ENCODE results near the gene SLC29A2. TPM values are rescaled to one million over a fixed set of nuclear protein-coding genes. Genes with fewer than 3 reads are reported as not detected.

Gene SLC29A2
- total RNA-seq, 4 donors from 2014 or later = 3.7 to 30.7 (median 15.5) TPM

DNA sequence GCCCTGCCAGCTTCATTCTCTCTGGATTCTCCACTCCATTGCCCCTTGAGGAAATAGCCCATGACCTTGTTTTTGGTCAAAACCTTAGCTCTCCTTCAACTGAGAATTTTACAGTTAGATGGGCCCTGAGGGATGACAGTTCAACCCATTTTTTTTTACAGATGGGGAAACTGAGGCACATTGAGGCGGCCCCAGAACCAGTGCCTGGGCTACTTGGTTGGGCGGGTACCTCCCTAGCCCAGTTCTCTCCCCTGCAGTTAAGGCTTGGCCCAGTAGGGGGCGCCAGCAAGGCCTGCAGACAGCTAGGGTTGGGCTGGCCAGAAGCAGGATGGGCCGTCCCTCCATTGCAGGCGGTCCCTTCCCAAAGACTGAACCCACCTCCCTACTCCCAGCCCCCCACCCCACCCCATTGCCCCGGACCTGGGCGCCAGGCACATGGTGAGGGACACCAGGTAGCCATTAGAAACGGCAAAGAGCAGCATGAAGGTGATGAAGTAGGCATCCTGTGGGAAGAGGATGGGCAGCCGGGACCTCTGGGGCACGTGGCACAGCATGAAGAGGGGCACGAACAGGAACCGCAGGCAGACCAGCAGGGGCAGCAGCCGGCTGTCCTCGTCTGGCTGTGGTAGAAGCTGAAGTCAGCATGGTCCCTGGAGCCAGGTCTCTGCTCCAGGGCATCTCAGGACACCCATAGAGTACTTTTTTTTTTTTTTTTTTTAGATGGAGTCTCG is 7.6 kb downstream of the SLC29A2 start:
- TF ChIP-seq, protein P1, sequence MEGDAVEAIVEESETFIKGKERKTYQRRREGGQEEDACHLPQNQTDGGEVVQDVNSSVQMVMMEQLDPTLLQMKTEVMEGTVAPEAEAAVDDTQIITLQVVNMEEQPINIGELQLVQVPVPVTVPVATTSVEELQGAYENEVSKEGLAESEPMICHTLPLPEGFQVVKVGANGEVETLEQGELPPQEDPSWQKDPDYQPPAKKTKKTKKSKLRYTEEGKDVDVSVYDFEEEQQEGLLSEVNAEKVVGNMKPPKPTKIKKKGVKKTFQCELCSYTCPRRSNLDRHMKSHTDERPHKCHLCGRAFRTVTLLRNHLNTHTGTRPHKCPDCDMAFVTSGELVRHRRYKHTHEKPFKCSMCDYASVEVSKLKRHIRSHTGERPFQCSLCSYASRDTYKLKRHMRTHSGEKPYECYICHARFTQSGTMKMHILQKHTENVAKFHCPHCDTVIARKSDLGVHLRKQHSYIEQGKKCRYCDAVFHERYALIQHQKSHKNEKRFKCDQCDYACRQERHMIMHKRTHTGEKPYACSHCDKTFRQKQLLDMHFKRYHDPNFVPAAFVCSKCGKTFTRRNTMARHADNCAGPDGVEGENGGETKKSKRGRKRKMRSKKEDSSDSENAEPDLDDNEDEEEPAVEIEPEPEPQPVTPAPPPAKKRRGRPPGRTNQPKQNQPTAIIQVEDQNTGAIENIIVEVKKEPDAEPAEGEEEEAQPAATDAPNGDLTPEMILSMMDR (IDR thresholded peaks at IDR 0.05; ENCODE audit: low read depth) = no peak

DNA sequence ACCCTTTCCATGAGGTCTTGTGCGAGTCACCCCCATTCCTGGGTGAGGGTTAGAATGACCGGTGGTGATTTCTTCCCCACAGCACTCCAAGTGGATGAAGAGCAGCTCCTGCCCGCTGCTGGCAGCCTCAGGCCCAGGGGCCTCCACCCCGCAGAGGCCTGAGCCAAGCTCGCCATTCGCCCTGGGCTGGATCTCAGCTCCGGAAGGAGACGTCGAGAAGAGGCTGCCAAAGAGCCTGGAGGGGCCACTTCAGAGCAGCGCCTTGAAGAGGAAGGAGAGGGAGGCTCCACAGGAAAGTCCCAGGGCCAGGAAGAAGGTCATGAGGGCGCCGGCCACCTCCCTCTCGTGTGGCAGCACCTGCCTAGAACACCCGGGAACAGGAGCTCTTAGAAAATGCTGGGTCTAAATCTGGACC is 8.4 kb downstream of the SLC29A2 start:
- TF ChIP-seq, protein P1 (IDR thresholded peaks at IDR 0.05; ENCODE audit: low read depth) = no peak

DNA sequence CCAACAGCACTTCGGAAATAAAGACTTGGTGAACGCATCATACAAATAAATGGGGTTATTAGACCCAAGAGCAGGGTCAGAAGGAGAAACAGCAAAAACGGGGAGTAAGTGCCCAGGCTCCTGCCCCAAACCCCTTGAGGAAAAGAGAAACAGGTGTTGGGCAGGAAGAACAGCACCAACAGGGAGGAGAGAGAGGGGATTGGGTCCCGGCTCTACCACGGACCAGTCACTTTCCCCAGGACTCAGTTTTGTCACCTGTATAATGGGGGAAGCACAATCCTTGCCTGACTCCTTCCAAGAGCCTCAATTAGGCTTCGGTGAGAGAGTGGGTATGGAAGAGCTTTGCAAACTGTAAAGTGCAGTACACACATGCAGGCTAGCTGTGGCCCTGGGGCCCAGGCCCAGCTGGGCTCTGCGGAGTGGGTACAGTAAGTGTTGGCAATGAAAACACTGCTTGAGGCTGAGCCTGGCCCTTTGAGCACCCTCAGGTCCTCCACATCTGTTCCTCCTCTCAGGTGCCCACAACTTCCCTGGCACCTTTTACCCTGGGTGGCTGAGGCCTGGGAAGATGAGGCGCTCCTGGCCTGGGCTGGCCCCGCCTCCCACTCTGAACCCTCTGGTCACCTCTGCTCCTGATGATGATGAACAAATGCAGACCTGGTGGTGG is 8.9 kb downstream of the SLC29A2 start:
- TF ChIP-seq, protein P1 (IDR thresholded peaks at IDR 0.05; ENCODE audit: low read depth) = no peak

DNA sequence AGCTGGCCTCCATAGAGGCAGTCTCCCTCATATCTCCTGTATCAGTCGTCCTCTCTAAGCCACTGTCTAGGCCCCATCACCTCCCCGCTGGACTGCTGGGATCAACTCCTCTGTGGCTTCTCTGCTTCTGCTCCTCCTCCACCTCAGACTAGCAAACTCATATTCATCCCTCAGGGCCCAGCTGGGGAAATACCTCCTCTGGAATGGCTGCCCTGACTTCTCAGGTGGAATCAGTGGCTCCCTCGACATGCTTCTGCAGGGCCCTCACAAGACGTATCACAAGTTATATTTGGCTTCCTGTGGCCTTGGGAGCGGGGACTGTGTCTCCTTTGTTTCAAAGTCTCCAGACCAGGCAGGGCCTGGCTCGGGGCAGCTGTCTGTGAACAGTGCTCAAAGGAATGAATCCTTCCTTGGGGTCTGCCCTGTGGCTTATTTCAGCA is 10.0 kb downstream of the SLC29A2 start:
- TF ChIP-seq, protein P1 (IDR thresholded peaks at IDR 0.05; ENCODE audit: low read depth) = no peak

DNA sequence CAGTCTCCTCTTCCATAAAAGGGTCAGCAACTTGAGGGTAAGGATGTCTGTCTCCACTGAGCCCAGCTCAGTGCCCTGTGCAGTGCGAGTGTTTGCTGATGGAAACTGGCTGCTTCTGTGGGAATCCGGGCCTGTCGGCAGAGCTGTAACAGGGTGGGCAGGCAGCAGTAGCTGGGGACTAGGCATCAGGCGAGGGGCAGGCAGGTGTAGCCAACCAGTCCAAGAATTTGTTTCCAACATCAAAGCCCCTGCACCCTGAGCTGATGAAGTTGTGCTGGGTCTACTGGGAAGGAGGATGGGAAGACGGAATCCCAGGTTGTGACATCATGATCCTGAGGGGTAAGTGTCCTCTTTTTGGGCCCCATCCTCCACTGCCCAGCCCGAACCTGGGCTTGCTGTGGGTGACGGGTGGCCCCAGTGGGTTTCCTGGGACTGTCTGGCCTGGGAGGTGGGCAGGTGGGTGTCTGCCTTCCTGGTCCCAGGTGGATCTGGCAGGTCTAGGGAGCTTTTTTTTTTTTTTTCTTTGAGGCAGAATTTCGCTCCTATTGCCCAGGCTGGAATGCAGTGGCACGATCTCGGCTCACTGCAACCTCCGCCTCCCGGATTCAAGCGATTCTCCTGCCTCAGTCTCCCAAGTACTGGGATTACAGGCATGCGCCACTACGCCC is 11.0 kb downstream of the SLC29A2 start:
- TF ChIP-seq, protein P1 (IDR thresholded peaks at IDR 0.05; ENCODE audit: low read depth) = no peak

DNA sequence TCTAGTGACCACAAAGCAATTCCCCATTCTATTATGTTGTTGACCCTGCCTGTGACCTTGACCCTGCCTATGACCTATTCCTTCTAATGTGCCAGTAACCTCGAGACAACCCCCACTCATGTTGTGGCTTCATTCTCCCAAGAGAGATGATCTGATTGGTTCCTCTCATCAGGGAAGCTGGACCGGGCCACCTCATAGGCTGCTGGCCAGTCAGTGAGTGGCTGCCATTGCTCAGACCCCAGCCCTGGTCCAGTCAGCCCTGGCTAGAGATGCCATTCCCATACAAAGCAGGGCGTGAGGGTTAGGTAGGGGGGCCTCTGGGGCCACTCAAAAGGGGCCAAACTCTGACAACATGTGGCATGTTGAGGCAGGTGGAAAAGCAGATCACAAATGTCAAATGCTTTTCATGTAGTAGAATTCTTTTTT is 11.9 kb downstream of the SLC29A2 start:
- TF ChIP-seq, protein P1 (IDR thresholded peaks at IDR 0.05; ENCODE audit: low read depth) = no peak

DNA sequence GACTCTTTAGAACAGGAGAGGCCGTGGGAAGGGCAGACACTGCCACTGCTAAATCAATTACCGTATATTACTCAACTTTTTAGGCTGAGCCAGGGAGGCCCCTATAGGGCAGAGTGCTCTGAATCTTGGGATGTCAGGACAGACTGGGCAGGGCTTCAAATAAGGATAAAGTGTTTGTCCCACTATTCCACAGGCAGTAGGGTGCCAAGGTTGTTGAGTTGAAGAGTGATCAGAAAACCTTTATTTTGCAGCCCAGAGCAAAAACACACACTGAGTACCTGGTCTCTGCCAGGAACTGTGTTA is 22.5 kb downstream of the SLC29A2 start:
- TF ChIP-seq, protein P1 (IDR thresholded peaks at IDR 0.05; ENCODE audit: low read depth) = no peak
